ENCODE measurements around the gene DNAJB11. TPM values are rescaled to one million over a fixed set of nuclear protein-coding genes. Genes with fewer than 3 reads are reported as not detected.

Gene DNAJB11
- polyA plus RNA-seq, 2 of the 4 experiments (the other 2 are of a cell fraction): 55.2 to 61.9 TPM

DNA sequence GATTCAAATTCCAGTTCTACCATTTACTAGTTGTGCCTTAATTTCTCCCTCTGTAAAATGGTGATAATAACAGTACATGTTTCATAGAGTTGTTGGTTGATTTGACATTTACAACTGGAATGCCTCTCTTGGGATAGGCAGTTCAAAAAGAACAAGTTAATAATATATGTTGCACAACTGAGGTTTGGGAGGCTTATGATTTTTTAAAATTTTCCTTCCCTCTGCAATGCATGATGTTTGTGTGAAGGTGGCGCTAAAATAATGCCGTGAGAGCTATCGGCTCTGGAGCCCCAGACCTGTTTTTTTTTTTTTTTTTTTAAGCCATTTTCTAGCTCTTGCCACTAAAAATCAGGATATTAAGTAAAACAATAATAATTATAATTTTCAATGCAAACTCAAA, 18.6 kb downstream of the DNAJB11 start:
- peak overlapping the region; percentile 21 to 58; a peak in 2 of 6 replicates for H3K27ac ChIP-seq
- ATAC-seq (peak; percentile 53 to 65; a peak in 3 of 6 replicates), DNase-seq (ENCODE audit: low read depth in 1 of 2, low spot score in 1 of 2) (peak; percentile 27 to 35), FAIRE-seq (no peak)
- POLR2A ChIA-PET: interaction anchor here (0.6 to 1.1 kb wide), 2 partner anchors 19 to 934 kb away, joined by 3 to 5 read pairs; partner anchors contain the start of gene DNAJB11
- H3K4me3 ChIP-seq: no peak overlapping the region
- 11% methylated on average over 3 of the region's 3 CpGs for WGBS (ENCODE audit: missing lambda C conversion rate)
- peak overlapping the region; percentile 58 for H3K4me2 ChIP-seq
- no peaks in the 10 kb centered on the region for H3K9me3 ChIP-seq
- CTCF ChIA-PET: interaction anchor here (0.6 to 7.4 kb wide), 2 partner anchors 27 to 246 kb away, joined by 3 to 62 read pairs; no protein-coding TSS in a partner anchor
- peaks cover 26% of the 10 kb centered on the region for H3K4me1 ChIP-seq
- TF ChIP-seq, protein P1, sequence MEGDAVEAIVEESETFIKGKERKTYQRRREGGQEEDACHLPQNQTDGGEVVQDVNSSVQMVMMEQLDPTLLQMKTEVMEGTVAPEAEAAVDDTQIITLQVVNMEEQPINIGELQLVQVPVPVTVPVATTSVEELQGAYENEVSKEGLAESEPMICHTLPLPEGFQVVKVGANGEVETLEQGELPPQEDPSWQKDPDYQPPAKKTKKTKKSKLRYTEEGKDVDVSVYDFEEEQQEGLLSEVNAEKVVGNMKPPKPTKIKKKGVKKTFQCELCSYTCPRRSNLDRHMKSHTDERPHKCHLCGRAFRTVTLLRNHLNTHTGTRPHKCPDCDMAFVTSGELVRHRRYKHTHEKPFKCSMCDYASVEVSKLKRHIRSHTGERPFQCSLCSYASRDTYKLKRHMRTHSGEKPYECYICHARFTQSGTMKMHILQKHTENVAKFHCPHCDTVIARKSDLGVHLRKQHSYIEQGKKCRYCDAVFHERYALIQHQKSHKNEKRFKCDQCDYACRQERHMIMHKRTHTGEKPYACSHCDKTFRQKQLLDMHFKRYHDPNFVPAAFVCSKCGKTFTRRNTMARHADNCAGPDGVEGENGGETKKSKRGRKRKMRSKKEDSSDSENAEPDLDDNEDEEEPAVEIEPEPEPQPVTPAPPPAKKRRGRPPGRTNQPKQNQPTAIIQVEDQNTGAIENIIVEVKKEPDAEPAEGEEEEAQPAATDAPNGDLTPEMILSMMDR (IDR thresholded peaks at IDR 0.05): peak; percentile 48
- TF ChIP-seq, protein P2, sequence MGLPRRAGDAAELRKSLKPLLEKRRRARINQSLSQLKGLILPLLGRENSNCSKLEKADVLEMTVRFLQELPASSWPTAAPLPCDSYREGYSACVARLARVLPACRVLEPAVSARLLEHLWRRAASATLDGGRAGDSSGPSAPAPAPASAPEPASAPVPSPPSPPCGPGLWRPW (IDR thresholded peaks at IDR 0.05): no peak
- TF ChIP-seq SMC3 (IDR thresholded peaks at IDR 0.05) (0 out of 3 replicates have a peak, but pooled peaks have one; percentile 40), TP53 (CRISPR knock-in tag; IDR thresholded peaks at IDR 0.05) (no peak), ZNF302 (CRISPR knock-in tag; IDR thresholded peaks at IDR 0.05) (no peak), RAD21 (conservative IDR thresholded peaks at IDR 0.05 in 1 of 2, IDR thresholded peaks at IDR 0.05 in 1 of 2) (peak; percentile 54 to 64; a peak in 4 of 5 replicates), CEBPB (IDR thresholded peaks at IDR 0.05) (0 out of 4 replicates have a peak, but pooled peaks of 1 of the 2 experiments have one; percentile 25)

DNA sequence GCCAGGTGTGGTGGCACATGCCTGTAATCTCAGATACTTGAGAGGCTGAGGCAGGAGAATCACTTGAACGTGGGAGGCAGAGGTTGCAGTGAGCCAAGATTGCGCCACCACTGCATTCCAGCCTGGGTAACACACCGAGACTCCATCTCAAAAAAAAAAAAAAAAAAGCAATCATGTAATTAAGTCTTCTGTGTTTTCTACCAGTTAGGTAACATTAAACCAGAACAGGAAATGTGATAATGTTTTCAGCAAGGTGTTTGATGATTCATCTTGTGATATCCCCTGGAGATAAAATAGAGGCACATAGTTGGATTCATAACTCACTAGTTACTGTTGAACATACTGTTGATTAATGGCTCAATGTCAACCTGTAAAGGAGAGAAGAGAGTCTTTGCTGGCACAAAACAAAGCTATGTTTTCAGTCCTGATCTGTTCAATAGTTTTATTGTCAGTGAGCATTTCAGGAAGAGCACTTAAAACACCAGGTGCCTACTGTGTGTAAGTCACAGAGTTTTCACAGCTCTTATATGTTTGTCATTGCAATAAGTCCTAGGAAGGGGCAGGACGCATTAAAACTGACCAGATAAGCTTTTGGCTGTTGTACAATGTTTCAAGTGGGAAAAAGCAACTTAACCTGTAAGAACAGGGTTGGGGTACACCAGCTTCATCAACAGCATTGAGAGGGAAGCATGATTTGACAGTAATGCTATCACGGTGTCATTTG, 19.5 kb downstream of the DNAJB11 start:
- CTCF ChIA-PET: interaction anchor here (0.6 to 7.4 kb wide), 4 partner anchors 10 to 245 kb away, joined by 3 to 62 read pairs (median 5); no protein-coding TSS in a partner anchor
- TF ChIP-seq, protein P3, sequence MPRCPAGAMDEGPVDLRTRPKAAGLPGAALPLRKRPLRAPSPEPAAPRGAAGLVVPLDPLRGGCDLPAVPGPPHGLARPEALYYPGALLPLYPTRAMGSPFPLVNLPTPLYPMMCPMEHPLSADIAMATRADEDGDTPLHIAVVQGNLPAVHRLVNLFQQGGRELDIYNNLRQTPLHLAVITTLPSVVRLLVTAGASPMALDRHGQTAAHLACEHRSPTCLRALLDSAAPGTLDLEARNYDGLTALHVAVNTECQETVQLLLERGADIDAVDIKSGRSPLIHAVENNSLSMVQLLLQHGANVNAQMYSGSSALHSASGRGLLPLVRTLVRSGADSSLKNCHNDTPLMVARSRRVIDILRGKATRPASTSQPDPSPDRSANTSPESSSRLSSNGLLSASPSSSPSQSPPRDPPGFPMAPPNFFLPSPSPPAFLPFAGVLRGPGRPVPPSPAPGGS (IDR thresholded peaks at IDR 0.05): no peak
- TF ChIP-seq, protein P4, sequence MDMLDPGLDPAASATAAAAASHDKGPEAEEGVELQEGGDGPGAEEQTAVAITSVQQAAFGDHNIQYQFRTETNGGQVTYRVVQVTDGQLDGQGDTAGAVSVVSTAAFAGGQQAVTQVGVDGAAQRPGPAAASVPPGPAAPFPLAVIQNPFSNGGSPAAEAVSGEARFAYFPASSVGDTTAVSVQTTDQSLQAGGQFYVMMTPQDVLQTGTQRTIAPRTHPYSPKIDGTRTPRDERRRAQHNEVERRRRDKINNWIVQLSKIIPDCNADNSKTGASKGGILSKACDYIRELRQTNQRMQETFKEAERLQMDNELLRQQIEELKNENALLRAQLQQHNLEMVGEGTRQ (IDR thresholded peaks at IDR 0.05): no peak
- TF ChIP-seq BHLHE40 (IDR thresholded peaks at IDR 0.05; ENCODE audit: low read depth, low read length) (no peak), HOXA7 (CRISPR knock-in tag; IDR thresholded peaks at IDR 0.05) (no peak), POLR2A (IDR thresholded peaks at IDR 0.05; ENCODE audit: low read length) (no peak), RCOR1 (IDR thresholded peaks at IDR 0.05; ENCODE audit: low read depth, low read length) (no peak), MAFK (IDR thresholded peaks at IDR 0.05; ENCODE audit: partially characterized antibody) (no peak), ESRRA (IDR thresholded peaks at IDR 0.05; ENCODE audit: borderline replicate concordance, low read length) (no peak), HOXB13 (CRISPR knock-in tag; IDR thresholded peaks at IDR 0.05; ENCODE audit: low read depth) (no peak), MAZ (IDR thresholded peaks at IDR 0.05; ENCODE audit: borderline replicate concordance, low read depth, low read length) (no peak), CEBPB (IDR thresholded peaks at IDR 0.05) (peak; percentile 55 to 56; a peak in 3 of 4 replicates), ZNF302 (CRISPR knock-in tag; IDR thresholded peaks at IDR 0.05) (no peak), HEYL (CRISPR knock-in tag; IDR thresholded peaks at IDR 0.05) (no peak), RFX5 (IDR thresholded peaks at IDR 0.05) (no peak), FOSL2 (IDR thresholded peaks at IDR 0.05) (no peak), FOSL2 (CRISPR knock-in tag; IDR thresholded peaks at IDR 0.05) (0 out of 2 replicates have a peak, but pooled peaks have one; percentile 26), JUNB (IDR thresholded peaks at IDR 0.05) (peak; percentile 43), HDAC2 (IDR thresholded peaks at IDR 0.05) (no peak)
- TF ChIP-seq, protein P5, sequence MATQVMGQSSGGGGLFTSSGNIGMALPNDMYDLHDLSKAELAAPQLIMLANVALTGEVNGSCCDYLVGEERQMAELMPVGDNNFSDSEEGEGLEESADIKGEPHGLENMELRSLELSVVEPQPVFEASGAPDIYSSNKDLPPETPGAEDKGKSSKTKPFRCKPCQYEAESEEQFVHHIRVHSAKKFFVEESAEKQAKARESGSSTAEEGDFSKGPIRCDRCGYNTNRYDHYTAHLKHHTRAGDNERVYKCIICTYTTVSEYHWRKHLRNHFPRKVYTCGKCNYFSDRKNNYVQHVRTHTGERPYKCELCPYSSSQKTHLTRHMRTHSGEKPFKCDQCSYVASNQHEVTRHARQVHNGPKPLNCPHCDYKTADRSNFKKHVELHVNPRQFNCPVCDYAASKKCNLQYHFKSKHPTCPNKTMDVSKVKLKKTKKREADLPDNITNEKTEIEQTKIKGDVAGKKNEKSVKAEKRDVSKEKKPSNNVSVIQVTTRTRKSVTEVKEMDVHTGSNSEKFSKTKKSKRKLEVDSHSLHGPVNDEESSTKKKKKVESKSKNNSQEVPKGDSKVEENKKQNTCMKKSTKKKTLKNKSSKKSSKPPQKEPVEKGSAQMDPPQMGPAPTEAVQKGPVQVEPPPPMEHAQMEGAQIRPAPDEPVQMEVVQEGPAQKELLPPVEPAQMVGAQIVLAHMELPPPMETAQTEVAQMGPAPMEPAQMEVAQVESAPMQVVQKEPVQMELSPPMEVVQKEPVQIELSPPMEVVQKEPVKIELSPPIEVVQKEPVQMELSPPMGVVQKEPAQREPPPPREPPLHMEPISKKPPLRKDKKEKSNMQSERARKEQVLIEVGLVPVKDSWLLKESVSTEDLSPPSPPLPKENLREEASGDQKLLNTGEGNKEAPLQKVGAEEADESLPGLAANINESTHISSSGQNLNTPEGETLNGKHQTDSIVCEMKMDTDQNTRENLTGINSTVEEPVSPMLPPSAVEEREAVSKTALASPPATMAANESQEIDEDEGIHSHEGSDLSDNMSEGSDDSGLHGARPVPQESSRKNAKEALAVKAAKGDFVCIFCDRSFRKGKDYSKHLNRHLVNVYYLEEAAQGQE (IDR thresholded peaks at IDR 0.05): no peak
- TF ChIP-seq, protein P6, sequence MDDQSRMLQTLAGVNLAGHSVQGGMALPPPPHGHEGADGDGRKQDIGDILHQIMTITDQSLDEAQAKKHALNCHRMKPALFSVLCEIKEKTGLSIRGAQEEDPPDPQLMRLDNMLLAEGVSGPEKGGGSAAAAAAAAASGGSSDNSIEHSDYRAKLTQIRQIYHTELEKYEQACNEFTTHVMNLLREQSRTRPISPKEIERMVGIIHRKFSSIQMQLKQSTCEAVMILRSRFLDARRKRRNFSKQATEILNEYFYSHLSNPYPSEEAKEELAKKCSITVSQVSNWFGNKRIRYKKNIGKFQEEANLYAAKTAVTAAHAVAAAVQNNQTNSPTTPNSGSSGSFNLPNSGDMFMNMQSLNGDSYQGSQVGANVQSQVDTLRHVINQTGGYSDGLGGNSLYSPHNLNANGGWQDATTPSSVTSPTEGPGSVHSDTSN (IDR thresholded peaks at IDR 0.05): no peak
- H3K4me2 ChIP-seq: peak overlapping the region; percentile 58
- no peaks in the 10 kb centered on the region for H3K9me3 ChIP-seq
- H3K27ac ChIP-seq: peak overlapping the region; percentile 21 to 58; a peak in 2 of 6 replicates
- H3K4me3 ChIP-seq: no peak overlapping the region
- DNase-seq (ENCODE audit: low read depth in 1 of 2, low spot score in 1 of 2): peak in 1 of 2 experiments; percentile 17
- ATAC-seq: no peak
- POLR2A ChIA-PET: interaction anchor here (0.6 to 1.5 kb wide), 4 partner anchors 10 to 935 kb away, joined by 3 to 5 read pairs (median 4); partner anchors contain the start of gene DNAJB11
- WGBS (ENCODE audit: missing lambda C conversion rate): 55% methylated on average over 5 of the region's 5 CpGs
- no peak for FAIRE-seq
- H3K4me1 ChIP-seq: peaks cover 26% of the 10 kb centered on the region
